Measurements from ENCODE around the gene EXOC1. TPM values are rescaled to one million over a fixed set of nuclear protein-coding genes. Genes with fewer than 3 reads are reported as not detected.
A peak's percentile ranks its signal among the peaks of the same experiment; 100 is the strongest.

Gene EXOC1
- 29.0 to 30.1 TPM (median 29.5 TPM) in 3 replicates for total RNA-seq

- H3K36me3 Mint-ChIP-seq = peaks cover 13% of the 10 kb centered on the region
- no peak for TF ChIP-seq CTCF (IDR thresholded peaks at IDR 0.05; ENCODE audit: unreplicated experiment)
- H3K4me3 Mint-ChIP-seq = no peak within 1 kb of the TSS
- peak within 1 kb of the TSS; percentile 93 for H3K27ac Mint-ChIP-seq
- H3K4me1 Mint-ChIP-seq = no peaks in the 10 kb centered on the region
- peak; percentile 92 to 98 for DNase-seq (ENCODE audit: low spot score in 2 of 2, unreplicated experiment in 2 of 2)
- no peaks in the 10 kb centered on the region for H3K9me3 Mint-ChIP-seq
- H3K27me3 Mint-ChIP-seq (ENCODE audit: low read depth) = peaks cover 43% of the 10 kb centered on the region
These were observed at the start of gene EXOC1 for GRCh38 chr4:55853484-55854046. EXOC1 (plus strand) TSS chr4:55853648; CDS start chr4:55858324, 4,676 bp downstream.

- no peak for TF ChIP-seq CTCF (IDR thresholded peaks at IDR 0.05; ENCODE audit: unreplicated experiment)
- Mint-ChIP-seq H3K9me3 (no peaks in the 10 kb centered on the region), H3K36me3 (no peaks in the 10 kb centered on the region), H3K4me1 (no peaks in the 10 kb centered on the region), H3K27me3 (ENCODE audit: low read depth) (peaks cover 26% of the 10 kb centered on the region), H3K4me3 (no peak overlapping the region), H3K27ac (no peak overlapping the region)
- no peak for DNase-seq (ENCODE audit: low spot score in 2 of 2, unreplicated experiment in 2 of 2)
These were observed 45.9 kb upstream of the EXOC1 start for GRCh38 chr4:55807556-55807955.

- DNase-seq (ENCODE audit: low spot score in 2 of 2, unreplicated experiment in 2 of 2) = no peak
- Mint-ChIP-seq H3K27ac (no peak overlapping the region), H3K27me3 (ENCODE audit: low read depth) (peaks cover 27% of the 10 kb centered on the region), H3K4me1 (no peaks in the 10 kb centered on the region), H3K9me3 (no peaks in the 10 kb centered on the region), H3K36me3 (no peaks in the 10 kb centered on the region), H3K4me3 (no peak overlapping the region)
- no peak for TF ChIP-seq CTCF (IDR thresholded peaks at IDR 0.05; ENCODE audit: unreplicated experiment)
These were observed 45.3 kb upstream of the EXOC1 start for GRCh38 chr4:55808186-55808585.

GRCh38 chr4:55808632-55809031 is 44.8 kb upstream of the EXOC1 start:
- Mint-ChIP-seq H3K36me3 (no peaks in the 10 kb centered on the region), H3K27me3 (ENCODE audit: low read depth) (peaks cover 25% of the 10 kb centered on the region), H3K27ac (no peak overlapping the region), H3K4me1 (no peaks in the 10 kb centered on the region), H3K9me3 (no peaks in the 10 kb centered on the region), H3K4me3 (no peak overlapping the region)
- no peak for DNase-seq (ENCODE audit: low spot score in 2 of 2, unreplicated experiment in 2 of 2)
- TF ChIP-seq CTCF (IDR thresholded peaks at IDR 0.05; ENCODE audit: unreplicated experiment) = no peak

GRCh38 chr4:55817691-55818090 is 35.8 kb upstream of the EXOC1 start:
- no peak overlapping the region for H3K27ac Mint-ChIP-seq
- H3K4me1 Mint-ChIP-seq = peaks cover 6% of the 10 kb centered on the region
- H3K36me3 Mint-ChIP-seq = no peaks in the 10 kb centered on the region
- no peak overlapping the region for H3K4me3 Mint-ChIP-seq
- no peak for TF ChIP-seq CTCF (IDR thresholded peaks at IDR 0.05; ENCODE audit: unreplicated experiment)
- H3K9me3 Mint-ChIP-seq = peaks cover 4% of the 10 kb centered on the region
- peaks cover 33% of the 10 kb centered on the region for H3K27me3 Mint-ChIP-seq (ENCODE audit: low read depth)
- DNase-seq (ENCODE audit: low spot score in 2 of 2, unreplicated experiment in 2 of 2) = no peak

GRCh38 chr4:55819634-55820033 is 33.8 kb upstream of the EXOC1 start, which contains the start of gene EXOC1L:
EXOC1L (plus strand) TSS chr4:55819790; CDS start chr4:55820027, 237 bp downstream.
- H3K36me3 Mint-ChIP-seq = no peaks in the 10 kb centered on the region
- peak within 1 kb of the TSS; percentile 4 for H3K27ac Mint-ChIP-seq
- TF ChIP-seq CTCF (IDR thresholded peaks at IDR 0.05; ENCODE audit: unreplicated experiment) = no peak
- DNase-seq (ENCODE audit: low spot score in 2 of 2, unreplicated experiment in 2 of 2) = peak in 1 of 2 experiments; percentile 39
- H3K27me3 Mint-ChIP-seq (ENCODE audit: low read depth) = peaks cover 31% of the 10 kb centered on the region
- H3K9me3 Mint-ChIP-seq = peaks cover 4% of the 10 kb centered on the region
- H3K4me3 Mint-ChIP-seq = peak within 1 kb of the TSS; percentile 56
- peaks cover 6% of the 10 kb centered on the region for H3K4me1 Mint-ChIP-seq
